ENCODE data around the gene CDC42BPB.

The CDC42BPB gene

DNA sequence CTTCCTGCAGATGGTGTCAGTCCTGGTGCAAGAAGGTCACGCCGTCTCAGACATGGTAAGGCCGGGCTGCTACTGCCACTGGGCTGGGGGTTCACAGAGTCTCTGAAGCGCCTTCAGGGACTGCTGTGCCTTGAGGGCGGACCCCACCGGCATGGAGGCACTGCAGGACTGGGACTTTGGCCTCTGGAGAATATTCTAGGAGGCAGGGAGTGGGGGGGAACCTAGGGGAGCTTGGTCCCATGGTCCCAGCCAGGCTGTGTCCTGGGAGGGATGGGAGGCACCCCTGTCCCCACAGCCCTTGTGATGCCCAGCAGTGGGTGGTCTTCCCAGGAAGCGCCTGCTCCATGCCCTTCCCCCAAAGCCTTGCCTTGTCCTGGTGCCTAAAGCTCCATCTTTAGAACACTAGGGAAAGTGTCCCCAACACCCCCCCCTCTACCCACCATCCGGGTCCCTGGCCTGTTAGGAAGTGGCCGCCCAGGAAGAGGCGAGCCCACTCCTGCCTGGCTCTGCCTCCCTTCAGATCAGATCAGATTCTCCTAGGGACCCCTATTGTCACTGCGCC lies 133.3 kb downstream of the CDC42BPB start:
- no peak for DNase-seq (ENCODE audit: extremely low spot score, insufficient read length, low read depth)
- FAIRE-seq = no peak

DNA sequence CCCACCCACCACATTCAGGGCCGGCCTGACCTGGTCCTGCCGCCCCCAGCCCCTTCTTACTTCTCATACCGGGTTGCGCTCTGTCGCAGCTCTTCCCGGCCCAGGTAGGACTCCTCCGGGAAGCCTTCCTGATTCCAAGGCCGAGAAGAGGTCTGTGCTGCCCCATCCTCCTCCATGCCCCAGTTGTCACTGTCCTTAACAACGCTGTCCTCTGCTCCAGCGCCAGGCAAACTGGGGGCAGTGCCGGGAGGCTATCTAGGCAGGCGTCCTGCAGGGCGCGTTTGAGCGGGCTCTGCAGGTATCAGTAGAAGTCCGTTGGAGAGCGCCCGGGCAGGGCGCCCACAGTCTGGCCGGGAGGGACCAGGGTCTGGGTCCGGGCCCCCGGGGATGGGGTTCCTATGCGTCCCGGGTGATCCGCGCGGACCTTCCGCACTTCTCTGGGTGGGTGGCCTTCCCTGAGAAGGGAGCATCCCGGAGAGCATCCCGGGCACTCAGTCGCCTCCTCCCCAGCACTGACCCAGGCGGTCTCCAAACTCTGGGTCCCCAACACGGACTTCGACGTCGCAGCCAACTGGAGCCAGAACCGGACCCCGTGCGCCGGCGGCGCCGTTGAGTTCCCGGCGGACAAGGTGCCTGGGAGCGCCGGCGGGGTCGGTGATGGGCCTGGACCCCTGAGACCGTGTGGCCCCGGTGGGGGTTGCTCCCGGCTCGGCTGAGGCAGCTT lies 134.0 kb downstream of the CDC42BPB start:
- FAIRE-seq = no peak
- no peak for DNase-seq (ENCODE audit: extremely low spot score, insufficient read length, low read depth)

DNA sequence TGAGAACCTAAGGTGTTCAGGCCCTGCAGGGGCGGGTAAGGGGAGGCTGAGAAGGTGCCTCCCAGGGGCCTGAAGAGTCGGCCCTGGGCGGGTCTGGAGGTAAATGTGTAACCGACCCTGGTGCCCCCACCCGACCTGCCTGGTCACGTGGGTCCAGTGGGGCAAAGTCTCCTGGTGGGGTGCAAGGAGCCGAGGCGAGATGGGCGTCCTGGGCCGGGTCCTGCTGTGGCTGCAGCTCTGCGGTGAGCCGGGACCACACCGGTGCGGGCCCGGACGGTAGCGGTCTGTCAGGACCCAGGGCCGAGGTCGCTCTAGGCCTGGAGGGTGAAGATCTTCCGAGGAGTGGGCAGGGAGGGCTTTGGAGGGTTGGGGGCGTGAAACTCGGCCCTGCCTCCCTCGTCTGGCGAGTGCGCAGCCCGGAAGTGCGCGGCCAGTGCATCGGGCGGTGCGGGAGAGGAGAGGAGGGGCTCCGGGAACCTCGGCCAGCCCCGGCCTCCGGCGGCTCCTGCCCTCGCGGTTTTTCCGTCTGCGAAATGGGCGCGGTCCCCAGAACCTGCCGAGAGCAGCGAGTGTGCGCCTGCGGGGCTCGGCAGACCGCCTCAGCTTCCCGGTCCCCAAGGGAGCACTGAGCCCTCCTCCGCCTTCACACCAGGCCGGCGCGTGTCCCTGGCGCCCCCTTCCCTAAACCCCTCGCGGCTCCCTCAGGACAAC lies 134.7 kb downstream of the CDC42BPB start, which contains the start of gene AMN:
Gene AMN (plus strand): TSS at position 174 of the 711 bp plus-strand sequence. CDS start 26 bp downstream, at position 200.
- FAIRE-seq (no peak), DNase-seq (ENCODE audit: extremely low spot score, insufficient read length, low read depth) (no peak)

DNA sequence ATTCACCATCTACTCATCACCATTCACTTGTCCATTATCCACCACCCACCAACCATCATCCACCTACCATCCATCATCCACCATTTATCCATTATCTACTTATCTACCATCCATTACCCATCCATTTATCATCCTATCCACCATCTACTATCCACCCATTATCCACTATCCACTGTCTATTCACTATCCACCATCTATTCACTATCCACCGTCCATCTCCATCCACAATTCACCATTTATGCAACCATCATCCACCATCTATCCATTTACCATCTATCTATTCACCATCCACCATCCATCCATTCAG lies 136.4 kb downstream of the CDC42BPB start:
- no peak for FAIRE-seq

DNA sequence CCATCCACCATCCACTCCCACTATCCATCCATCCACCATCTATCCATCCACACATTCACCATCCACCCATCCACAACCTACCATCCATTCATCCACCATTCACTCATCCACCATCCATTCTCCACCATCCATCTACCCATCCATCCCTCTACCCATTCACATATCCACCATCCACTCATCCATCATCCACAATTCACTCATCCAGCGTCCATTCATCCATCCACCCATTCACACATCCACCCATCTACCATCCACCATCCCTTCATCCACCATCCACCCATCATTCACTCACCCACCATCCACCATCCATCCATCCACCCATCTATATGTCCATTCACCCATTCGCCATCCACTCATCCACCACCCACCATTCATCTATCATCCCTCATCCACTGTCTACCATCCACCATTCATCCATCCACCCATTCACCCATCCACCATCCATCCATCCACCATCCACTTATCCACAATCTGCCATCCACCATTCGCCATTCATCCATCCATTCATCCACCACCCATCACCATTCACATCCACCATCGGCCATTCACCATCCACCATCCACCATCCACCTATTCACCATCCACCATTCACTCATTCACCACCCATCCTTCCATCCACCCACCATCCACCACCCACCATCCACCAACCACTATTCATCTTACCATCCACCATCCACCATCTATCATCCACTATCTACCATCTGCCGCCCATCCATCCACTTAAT lies 136.9 kb downstream of the CDC42BPB start:
- FAIRE-seq = no peak

More for the DNA sequence above, 136.4 kb downstream of the CDC42BPB start:
- no peak for DNase-seq (ENCODE audit: extremely low spot score, insufficient read length, low read depth)

DNA sequence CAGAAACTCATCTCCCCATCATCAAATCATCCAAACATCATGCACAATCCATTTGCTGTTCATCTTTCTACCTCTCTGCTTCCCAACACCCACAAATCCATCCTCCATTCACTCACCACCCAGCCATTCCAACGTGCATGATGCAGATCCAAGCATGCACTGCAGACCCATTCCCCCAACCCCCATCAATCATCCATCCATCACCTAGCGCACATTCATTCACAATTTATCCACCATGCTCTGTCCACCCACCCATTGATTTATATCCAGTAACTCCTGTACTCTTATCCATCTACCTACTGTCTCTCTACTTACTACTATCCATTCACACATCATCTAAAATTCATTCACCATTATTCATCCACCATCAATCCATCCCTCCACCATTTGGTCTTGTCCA lies 138.9 kb downstream of the CDC42BPB start:
- no peak for FAIRE-seq
- DNase-seq (ENCODE audit: extremely low spot score, insufficient read length, low read depth) = no peak

More for the DNA sequence above, 136.9 kb downstream of the CDC42BPB start:
- no peak for DNase-seq (ENCODE audit: extremely low spot score, insufficient read length, low read depth)

- FAIRE-seq (peak; percentile 77), DNase-seq (ENCODE audit: extremely low spot score, insufficient read length, low read depth) (peak; percentile 61)
These were observed 139.7 kb downstream of the CDC42BPB start for GRCh38 chr14:102917469-102918211.

GRCh38 chr14:102917056-102917385 lies 140.3 kb downstream of the CDC42BPB start:
- peak; percentile 41 for FAIRE-seq

DNA sequence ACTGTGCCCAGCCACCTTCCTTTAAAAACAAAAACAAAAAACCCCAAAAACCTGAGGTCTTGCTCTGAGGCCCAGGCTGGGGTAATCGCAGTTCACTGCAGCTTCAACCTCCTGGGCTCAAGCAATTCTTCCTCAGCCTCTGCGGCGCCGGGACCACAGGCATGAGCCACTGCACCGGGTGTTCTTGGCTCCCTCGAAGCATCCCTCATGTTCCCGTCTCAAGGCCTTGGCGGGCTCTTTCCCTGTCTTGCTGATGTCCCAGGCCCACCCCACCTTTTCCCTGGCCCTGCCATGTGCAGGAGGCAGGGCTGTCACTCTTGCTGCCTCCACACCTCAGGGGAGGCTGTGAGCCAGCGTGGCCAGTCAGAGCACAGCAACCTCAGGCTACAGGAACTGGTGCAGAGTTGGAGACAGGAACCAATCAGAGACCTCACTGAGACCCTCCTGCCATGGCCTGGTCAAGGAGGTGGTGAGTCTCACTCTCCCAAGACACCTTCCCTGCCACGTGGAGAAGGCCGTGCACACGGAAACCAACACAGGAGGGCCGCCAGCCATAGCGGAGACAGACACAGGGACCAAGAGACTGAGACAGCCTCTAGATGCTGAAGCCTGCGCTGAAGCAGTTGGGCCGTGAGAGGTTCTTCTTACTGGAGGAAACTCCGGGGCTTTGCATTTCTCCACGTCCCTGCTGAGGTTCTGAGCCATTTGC lies 140.8 kb downstream of the CDC42BPB start:
- no peak for FAIRE-seq

More at GRCh38 chr14:102917056-102917385, 140.3 kb downstream of the CDC42BPB start:
- no peak for DNase-seq (ENCODE audit: extremely low spot score, insufficient read length, low read depth)

DNA sequence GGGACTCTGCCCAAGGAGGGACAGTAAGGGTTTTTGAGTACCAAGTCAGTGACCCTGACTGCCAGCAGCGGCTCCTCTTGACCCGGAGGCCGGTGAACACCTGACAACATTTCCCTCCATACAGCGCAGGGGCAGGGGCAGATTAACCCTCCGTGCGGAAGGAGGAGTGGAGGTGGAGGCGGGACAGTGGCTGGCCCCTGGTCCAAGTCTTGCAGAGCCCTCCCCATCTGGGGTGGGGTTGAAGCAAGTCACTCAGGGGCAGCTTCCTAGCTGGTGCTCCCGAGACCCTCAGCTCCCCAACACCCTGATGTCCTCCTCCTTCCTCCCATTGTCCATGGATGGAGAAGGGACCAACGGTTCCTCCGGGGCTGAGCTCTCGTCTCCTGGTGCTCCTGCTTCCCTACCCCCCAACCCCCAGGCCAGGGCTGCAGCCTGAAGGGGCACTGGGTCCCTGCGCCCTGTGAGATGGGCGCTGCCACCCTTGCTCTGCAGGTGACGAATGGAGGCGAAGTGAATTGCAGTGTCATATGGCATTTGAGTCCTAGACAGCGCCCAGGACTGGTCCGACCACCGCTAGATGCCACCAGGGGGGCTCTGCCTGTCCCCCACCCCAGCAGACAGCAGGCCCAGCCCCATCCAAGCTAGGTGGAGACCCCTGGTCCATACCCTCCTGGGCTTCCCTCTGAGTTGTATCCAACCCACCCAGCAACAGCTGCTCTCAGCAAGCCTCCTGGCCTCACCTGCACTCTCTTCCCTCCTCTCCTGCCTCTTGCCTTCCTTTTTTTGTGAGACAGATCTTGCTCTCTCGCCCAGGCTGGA lies 141.8 kb downstream of the CDC42BPB start:
- DNase-seq (ENCODE audit: extremely low spot score, insufficient read length, low read depth) (no peak), FAIRE-seq (no peak)

More for the DNA sequence above, 140.8 kb downstream of the CDC42BPB start:
- no peak for DNase-seq (ENCODE audit: extremely low spot score, insufficient read length, low read depth)

DNA sequence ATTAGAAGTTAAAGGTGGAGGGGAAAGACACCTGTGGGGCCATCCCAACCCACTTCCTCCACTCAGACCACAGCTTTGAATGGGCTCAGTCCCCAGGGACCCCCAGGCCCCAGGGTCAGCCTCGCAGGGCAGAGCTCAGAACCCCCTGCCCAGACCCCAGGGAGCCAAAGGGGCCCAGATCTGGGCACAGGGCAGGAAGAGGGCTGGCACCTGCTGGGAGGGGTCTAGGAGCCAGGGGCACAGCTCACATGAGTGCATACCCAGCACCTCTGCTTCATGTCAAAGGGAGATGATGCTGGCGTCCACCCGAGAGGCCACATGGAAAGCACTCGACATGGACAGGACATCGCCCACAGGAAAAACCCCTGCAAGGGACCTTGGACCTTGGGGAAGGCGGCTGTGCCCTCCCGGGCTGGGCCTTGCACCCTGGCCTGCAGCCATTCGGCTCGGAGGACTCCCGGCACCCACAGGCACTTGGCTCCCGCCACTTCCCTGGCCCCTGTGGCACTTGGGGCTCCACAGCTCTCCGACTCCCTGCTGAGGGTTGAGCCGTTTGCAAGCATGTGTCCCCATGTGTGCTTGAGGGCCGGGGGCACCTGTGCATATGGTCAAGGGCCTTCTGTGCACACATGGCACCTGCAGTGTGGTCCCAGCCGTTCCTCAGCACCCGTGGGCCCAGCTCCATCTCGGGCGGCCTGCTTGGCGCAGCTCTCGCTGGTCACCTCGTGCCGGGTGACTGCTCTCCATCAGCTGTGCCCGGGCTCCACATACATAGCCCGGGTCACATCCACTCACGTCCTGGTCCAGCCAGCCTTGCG lies 142.7 kb downstream of the CDC42BPB start:
- no peak for FAIRE-seq
- no peak for DNase-seq (ENCODE audit: extremely low spot score, insufficient read length, low read depth)

DNA sequence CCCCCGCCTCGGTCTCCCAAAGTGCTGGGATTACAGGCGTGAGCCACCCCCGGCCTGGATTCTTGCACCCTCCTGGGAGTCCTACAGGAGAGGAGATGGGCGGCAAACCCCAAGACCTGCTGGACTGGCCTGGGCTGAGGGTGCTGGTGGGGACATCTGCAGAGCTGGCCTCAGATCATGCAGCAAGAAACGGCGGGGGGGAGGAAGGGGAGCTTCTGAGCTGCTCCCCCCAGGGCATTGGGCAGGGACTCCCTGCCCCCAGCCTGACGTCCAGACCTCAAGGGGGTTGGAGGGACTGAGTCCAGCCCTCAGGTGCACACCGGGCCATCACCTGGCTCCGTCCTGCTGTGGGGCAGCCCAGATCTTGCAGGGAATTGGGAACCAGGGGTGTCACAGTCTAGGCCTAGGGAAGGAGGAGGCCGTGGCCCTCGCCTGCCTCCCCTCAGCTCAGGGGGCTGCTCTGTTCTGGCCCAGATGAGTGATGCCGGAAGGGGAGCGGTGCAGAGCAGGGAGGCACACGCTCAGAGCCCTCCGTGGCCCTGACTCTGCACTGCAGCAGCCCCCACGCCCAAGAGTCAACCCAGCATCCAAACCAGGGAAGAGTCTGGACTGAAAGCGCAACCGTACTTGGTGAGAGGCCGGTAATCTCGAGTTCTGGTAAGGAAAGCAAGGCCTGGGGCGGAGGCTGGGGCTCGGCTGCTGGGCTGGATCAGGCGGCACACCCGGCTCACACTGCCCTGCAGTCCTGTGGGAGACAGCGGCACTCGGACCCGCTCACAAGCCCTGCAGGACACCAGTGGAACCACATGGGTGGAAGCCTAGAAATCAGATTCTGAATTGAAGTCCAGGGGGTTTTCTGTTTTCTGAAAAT lies 143.8 kb downstream of the CDC42BPB start:
- DNase-seq (ENCODE audit: extremely low spot score, insufficient read length, low read depth) (no peak), FAIRE-seq (no peak)

GRCh38 chr14:102911991-102912761 lies 145.2 kb downstream of the CDC42BPB start:
- FAIRE-seq (no peak), DNase-seq (ENCODE audit: extremely low spot score, insufficient read length, low read depth) (no peak)

DNA sequence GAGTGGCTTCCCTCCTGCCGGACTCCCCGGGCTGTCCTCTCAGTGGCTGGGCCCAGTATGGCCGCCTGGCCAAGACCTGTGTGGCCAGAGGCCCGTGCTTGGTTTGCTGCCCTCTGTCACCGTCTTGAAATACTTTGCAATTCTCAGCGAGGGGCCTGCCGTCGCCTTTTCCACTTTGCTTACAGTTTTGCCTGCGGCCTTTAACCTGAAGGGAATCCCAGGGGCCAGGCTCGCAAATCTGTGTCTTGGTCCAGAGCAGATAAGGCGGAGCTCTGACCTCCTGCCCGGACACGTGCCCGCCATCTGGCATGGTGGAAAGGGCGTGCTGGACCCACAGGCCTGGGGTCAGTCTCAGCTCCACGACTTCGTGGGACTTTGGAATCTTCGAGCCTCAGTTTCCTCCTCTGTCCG lies 145.8 kb downstream of the CDC42BPB start:
- FAIRE-seq (no peak), DNase-seq (ENCODE audit: extremely low spot score, insufficient read length, low read depth) (no peak)

DNA sequence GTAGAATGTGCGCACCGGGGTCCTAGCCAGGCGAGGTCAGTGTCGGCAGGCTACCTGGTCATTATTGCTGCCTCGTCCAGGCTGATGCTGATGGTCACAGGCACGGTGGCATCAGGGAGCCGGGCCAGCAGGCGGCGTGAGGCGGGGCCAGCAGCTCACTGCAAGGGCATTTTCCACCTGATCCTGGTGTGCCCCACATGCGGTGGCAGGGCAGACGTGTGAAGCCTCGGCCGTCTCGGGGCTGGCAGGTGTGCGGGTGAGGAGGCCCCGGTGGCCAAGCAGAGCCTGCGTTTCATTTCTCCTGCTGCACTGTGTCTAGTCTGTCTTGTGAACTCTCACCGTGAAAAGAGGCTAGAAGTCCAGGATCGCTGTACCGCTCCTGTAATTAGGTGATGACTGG lies 146.9 kb downstream of the CDC42BPB start:
- no peak for DNase-seq (ENCODE audit: extremely low spot score, insufficient read length, low read depth)
- no peak for FAIRE-seq

DNA sequence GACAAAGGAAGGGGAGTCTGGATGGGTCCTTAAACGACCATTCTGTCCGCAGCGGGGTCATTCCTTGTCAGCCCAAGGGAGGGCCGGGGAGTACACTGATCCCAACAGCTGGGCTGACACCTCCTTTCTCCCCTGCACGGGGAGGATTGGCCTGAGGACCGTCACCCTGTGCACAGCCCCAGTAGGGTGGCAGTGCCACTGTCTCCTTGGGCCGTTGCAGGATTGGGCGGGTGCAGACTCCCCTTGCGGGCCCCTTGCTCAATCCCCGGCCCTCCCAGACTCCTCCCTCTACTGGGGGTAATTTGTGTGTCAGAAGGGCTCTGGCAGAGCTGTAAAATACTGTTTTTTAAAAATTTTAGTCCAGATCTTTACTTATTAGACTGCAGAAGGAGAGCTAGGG lies 147.4 kb downstream of the CDC42BPB start:
- DNase-seq (ENCODE audit: extremely low spot score, insufficient read length, low read depth) = no peak
- no peak for FAIRE-seq

All from GM18507 (cell line).